Measurements from ENCODE around the gene NHEJ1.

NHEJ1 gene

DNA sequence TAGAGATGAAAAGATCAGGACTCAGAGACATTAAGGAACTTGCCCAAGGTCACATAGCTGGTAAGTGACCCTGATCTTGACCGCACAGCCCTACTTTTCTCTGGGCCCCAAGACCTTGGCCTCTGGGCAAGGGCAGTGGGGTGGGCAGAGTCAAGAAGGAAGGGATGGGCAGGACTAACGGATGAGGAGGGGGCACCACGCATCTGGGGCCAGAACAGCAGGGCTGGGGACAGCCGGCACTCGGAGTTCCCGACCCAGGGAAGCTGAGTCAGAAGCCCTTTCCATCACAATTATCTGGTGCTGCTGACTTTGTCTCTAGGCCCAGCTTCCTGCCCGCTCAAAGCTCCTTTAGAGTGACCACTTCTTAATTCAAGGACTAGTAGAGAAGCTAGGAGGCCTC, 133.7 kb downstream of the NHEJ1 start:
- no peak for DNase-seq

DNA sequence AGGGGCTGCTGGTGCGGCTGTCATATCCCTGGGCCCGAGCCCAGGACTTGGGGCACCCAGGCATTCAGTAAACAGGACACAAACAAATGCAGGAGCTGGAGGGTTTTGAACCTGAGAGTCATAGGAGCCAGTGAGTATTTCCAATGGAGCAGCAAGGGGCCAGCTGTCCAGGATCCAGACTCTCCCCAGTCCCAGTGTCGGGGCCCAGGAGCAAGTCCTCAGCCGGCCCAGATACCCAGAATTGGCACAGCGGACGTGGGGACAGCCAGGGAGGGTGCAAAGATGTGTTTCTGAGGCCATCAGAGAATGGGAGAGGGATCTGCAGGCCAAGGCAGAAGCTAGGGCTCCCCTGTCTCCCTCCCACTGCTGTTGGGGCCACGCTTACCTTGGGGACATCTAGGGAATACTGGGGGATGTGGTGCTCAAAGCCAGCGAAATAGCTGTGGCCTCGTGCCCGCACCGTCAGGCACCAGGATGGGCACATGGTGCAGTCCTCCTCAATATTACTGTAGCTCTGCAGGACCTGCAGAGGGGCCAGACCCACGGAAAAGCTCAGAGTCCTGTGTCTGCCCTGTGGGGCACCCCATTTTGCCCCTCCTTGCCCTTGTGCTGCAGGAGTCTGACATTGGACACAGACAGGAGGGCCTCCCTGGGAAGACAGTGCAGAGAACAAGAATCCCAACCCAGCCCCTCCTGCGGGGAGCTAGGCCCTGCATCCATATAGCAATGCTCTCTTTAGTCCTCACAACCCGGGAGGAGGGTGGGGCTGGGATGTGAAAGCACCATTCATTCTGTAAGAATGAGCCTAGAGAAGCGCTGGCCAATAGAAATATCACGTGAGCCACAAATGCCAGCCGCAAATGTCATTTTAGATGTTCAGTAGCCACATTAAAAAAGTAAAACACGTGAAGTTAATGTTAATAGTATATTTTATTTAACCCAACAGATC, 134.7 kb downstream of the NHEJ1 start:
- DNase-seq: no peak

Measured in amniotic stem cell (primary cell).